WTC11 (cell line): Measurements from ENCODE around the gene DDO. TPM values are rescaled to one million over a fixed set of nuclear protein-coding genes. Genes with fewer than 3 reads are reported as not detected.

ENCODE experiments used
- ATAC-seq: fragments of 200-7000 bp; cut with Tn5 transposase; 2 replicates; pipeline ENCODE4 v1.10.0; 2021; ENCODE audit warnings: mild to moderate bottlenecking, moderate library complexity
- CTCF ChIA-PET: fragments of 300-600 bp; sonication (Branson Sonifier 250); formaldehyde crosslinking; loops from one replicate; lab custom pipeline; 2021; ENCODE audit warnings: antibody characterized with exemption; lab: Charles Lee
- POLR2A ChIA-PET: fragments of 350-600 bp; sonication (Branson Sonifier 250); formaldehyde crosslinking; loops from one replicate; lab custom pipeline; 2021; ENCODE audit warnings: antibody characterized with exemption; lab: Charles Lee
- DNase-seq: peaks from one replicate; pipeline ENCODE4 v3.0.0; 2021; ENCODE audit warnings: low spot score
- H3K27ac Mint-ChIP-seq: 2 replicates; pipeline ENCODE4 v1.8.0; 2021; ENCODE audit warnings: mixed read lengths
- H3K27me3 Mint-ChIP-seq: 2 replicates; pipeline ENCODE4 v1.8.0; 2021; ENCODE audit warnings: low read depth, mild to moderate bottlenecking, moderate library complexity, mixed read lengths
- H3K36me3 Mint-ChIP-seq: 2 replicates; pipeline ENCODE4 v1.8.0; 2021; ENCODE audit warnings: mixed read lengths
- H3K4me1 Mint-ChIP-seq: 2 replicates; pipeline ENCODE4 v1.8.0; 2022; ENCODE audit warnings: mixed read lengths
- H3K4me3 Mint-ChIP-seq: 2 replicates; pipeline ENCODE4 v1.8.0; 2021; ENCODE audit warnings: mild to moderate bottlenecking, moderate library complexity, mixed read lengths
- H3K9me3 Mint-ChIP-seq: 2 replicates; pipeline ENCODE4 v1.8.0; 2021; ENCODE audit warnings: mixed read lengths
- AFF4 ChIP-seq: sonication (generic); formaldehyde crosslinking; IDR thresholded peaks from 2 replicates; pipeline ENCODE4 v1.8.1; 2023; ENCODE audit warnings: mild to moderate bottlenecking, missing genetic modification reagents, borderline replicate concordance
- CREM ChIP-seq: sonication (generic); formaldehyde crosslinking; IDR thresholded peaks from 2 replicates; pipeline ENCODE4 v1.8.1; 2022; ENCODE audit warnings: mild to moderate bottlenecking, missing genetic modification reagents, moderate library complexity
- ESRRA ChIP-seq: sonication (generic); formaldehyde crosslinking; IDR thresholded peaks from 2 replicates; pipeline ENCODE4 v1.8.1; 2022; ENCODE audit warnings: mild to moderate bottlenecking, missing genetic modification reagents, borderline replicate concordance
- FOXK1 ChIP-seq: sonication (generic); formaldehyde crosslinking; IDR thresholded peaks from 2 replicates; pipeline ENCODE4 v1.8.0; 2022; ENCODE audit warnings: mild to moderate bottlenecking, moderate library complexity, missing genetic modification reagents
- GRHL2 ChIP-seq: fragments of 250-450 bp; sonication (Bioruptor Pico); IDR thresholded peaks from 2 replicates; pipeline ENCODE4 v1.8.0; 2022; ENCODE audit warnings: mild to moderate bottlenecking, moderate library complexity; ENCODE audit not compliant: insufficient replicate concordance, severe bottlenecking
- HMGA2 ChIP-seq: fragments of 250-450 bp; sonication (Bioruptor Pico); IDR thresholded peaks from 2 replicates; pipeline ENCODE4 v1.4.0; 2021; ENCODE audit warnings: mild to moderate bottlenecking, moderate library complexity
- IRF2 ChIP-seq: sonication (generic); formaldehyde crosslinking; IDR thresholded peaks from 2 replicates; pipeline ENCODE4 v1.8.0; 2022; ENCODE audit warnings: low read depth, missing genetic modification reagents, borderline replicate concordance
- NFATC4 ChIP-seq: fragments of 250-450 bp; sonication (Bioruptor Pico); IDR thresholded peaks from 2 replicates; pipeline ENCODE4 v1.9.0; 2021; ENCODE audit warnings: mild to moderate bottlenecking
- NR1H2 ChIP-seq: sonication (generic); formaldehyde crosslinking; IDR thresholded peaks from 2 replicates; pipeline ENCODE4 v1.9.0; 2021; ENCODE audit warnings: mild to moderate bottlenecking, moderate library complexity, missing genetic modification reagents
- NR2C2 ChIP-seq: sonication (generic); formaldehyde crosslinking; IDR thresholded peaks from 2 replicates; pipeline ENCODE4 v1.8.0; 2022; ENCODE audit warnings: mild to moderate bottlenecking, missing genetic modification reagents
- SOX15 ChIP-seq: fragments of 250-450 bp; sonication (Bioruptor Pico); IDR thresholded peaks from 2 replicates; pipeline ENCODE4 v1.9.0; 2021; ENCODE audit warnings: mild to moderate bottlenecking
- SP1 ChIP-seq: sonication (generic); formaldehyde crosslinking; conservative IDR thresholded peaks from 2 replicates; pipeline ENCODE4 v1.8.1; 2022; ENCODE audit warnings: missing genetic modification reagents
- TP53 ChIP-seq: sonication (generic); formaldehyde crosslinking; IDR thresholded peaks from 2 replicates; pipeline ENCODE4 v1.8.1; 2023; ENCODE audit warnings: mild to moderate bottlenecking, missing genetic modification reagents
- USF1 ChIP-seq: sonication (generic); formaldehyde crosslinking; IDR thresholded peaks from 2 replicates; pipeline ENCODE4 v1.8.0; 2022; ENCODE audit warnings: mild to moderate bottlenecking, missing genetic modification reagents
- ZNF121 ChIP-seq: sonication (generic); formaldehyde crosslinking; IDR thresholded peaks from 2 replicates; pipeline ENCODE4 v1.8.0; 2023; ENCODE audit warnings: missing genetic modification reagents
- ZNF232 ChIP-seq: sonication (generic); formaldehyde crosslinking; IDR thresholded peaks from 2 replicates; pipeline ENCODE4 v1.8.0; 2022; ENCODE audit warnings: mild to moderate bottlenecking, missing genetic modification reagents
- ZNF396 ChIP-seq: fragments of 250-450 bp; sonication (Bioruptor Pico); IDR thresholded peaks from 2 replicates; pipeline ENCODE4 v1.8.0; 2021; ENCODE audit warnings: mild to moderate bottlenecking, moderate library complexity, borderline replicate concordance
- ZNF416 ChIP-seq: fragments of 250-450 bp; sonication (Bioruptor Pico); IDR thresholded peaks from 2 replicates; pipeline ENCODE4 v1.9.0; 2021; ENCODE audit warnings: mild to moderate bottlenecking, inconsistent platforms
- ZNF423 ChIP-seq: fragments of 250-450 bp; sonication (Bioruptor Pico); IDR thresholded peaks from 2 replicates; pipeline ENCODE4 v2.1.2; 2022; ENCODE audit warnings: mild to moderate bottlenecking, moderate library complexity
- ZNF512 ChIP-seq: sonication (generic); formaldehyde crosslinking; IDR thresholded peaks from 2 replicates; pipeline ENCODE4 v1.8.1; 2022; ENCODE audit warnings: missing genetic modification reagents, borderline replicate concordance
- total RNA-seq: library from RNA; stranded (reverse); gene quantifications from 3 replicates; pipeline ENCODE4 v1.2.3, GENCODE V29; 2021
- TF ChIP-seq, protein P1 (sequence below): sonication (generic); formaldehyde crosslinking; IDR thresholded peaks from 2 replicates; pipeline ENCODE4 v1.8.0; 2022; ENCODE audit warnings: mild to moderate bottlenecking, missing genetic modification reagents
- TF ChIP-seq, protein P2 (sequence below): sonication (generic); formaldehyde crosslinking; conservative IDR thresholded peaks from 2 replicates; pipeline ENCODE4 v1.8.1; 2022; ENCODE audit warnings: mild to moderate bottlenecking, missing genetic modification reagents
- TF ChIP-seq, protein P3 (sequence below): sonication (generic); formaldehyde crosslinking; conservative IDR thresholded peaks from 2 replicates; pipeline ENCODE4 v1.8.1; 2023; ENCODE audit warnings: mild to moderate bottlenecking, low read depth, missing genetic modification reagents, moderate library complexity

Gene DDO
- total RNA-seq, 1 experiment from 2014 or later, result not detected

DNA sequence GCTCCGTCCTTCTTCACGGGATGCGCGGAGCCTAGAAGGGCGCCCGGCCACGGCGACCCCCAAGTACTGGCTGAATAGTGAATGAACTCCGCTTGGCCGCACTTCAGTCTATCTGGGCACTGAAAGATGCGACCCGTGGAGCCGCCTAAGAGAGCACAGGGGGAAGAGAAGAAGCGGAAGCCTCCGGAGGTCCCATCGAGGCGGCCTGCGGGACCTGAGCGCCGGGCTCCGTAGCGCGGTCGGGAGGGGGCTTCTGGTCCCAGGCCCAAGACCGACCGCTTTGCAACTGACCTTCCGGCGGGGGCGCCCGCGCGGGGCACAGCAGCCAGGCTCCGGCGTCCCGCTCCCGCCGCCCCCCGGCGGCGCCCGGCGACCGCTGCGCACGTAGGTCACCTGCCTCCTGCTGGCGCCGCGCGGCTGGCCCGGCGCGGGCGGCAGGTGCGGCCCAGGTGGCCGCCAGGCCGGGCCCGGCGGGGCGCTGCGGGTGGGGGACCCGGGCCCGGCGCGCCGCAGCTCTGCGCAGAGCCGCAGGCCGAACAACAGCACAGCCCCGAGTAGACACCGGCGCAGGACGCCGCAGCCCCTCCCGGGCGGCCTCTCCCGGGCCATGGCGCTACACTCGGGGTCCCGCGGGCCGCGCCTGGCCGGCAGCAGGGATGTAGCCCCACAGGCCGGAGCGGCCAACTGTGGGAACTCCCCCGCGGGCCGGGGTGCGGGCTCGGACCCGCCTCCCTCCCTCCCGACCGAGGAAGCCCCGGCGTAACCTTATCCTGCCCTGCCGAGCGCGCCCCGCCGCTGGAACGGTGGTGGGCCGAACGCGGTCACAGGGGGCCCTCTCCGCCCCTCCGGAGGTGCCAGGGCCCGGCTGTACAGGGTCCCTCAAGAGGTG, 57.5 kb downstream of the DDO start, which contains the start of gene METTL24 (continued):
- TF ChIP-seq, protein P1, sequence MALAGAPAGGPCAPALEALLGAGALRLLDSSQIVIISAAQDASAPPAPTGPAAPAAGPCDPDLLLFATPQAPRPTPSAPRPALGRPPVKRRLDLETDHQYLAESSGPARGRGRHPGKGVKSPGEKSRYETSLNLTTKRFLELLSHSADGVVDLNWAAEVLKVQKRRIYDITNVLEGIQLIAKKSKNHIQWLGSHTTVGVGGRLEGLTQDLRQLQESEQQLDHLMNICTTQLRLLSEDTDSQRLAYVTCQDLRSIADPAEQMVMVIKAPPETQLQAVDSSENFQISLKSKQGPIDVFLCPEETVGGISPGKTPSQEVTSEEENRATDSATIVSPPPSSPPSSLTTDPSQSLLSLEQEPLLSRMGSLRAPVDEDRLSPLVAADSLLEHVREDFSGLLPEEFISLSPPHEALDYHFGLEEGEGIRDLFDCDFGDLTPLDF, result no peak
- TF ChIP-seq ZNF512 (CRISPR knock-in tag) (no peak), ZNF121 (CRISPR knock-in tag) (peak; percentile 81), NR2C2 (CRISPR knock-in tag) (no peak), SOX15 (no peak), ESRRA (CRISPR knock-in tag) (no peak), ZNF232 (no peak), HMGA2 (CRISPR knock-in tag) (no peak), FOXK1 (CRISPR knock-in tag) (no peak), ZNF396 (CRISPR knock-in tag) (no peak)
- TF ChIP-seq, protein P2, sequence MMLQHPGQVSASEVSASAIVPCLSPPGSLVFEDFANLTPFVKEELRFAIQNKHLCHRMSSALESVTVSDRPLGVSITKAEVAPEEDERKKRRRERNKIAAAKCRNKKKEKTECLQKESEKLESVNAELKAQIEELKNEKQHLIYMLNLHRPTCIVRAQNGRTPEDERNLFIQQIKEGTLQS (CRISPR knock-in tag), result no peak

DNA sequence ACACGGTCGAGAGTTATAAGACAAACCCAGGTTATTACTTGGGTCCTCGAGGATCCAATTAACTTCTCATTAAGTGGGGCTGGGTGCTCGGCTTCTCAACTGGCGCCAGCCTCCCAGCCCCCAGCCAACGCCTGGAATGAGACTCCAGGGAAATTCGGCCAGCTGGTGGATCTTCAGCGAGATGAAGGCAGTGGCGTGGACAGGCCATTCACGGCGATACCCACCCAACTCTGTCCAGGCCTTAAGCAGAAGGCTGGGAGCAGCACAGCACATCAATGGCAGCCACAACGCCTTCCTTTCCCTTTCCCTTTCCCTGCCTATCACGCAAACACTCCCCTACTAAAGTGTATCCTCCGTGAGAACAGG, 58.1 kb downstream of the DDO start:
- Mint-ChIP-seq H3K27me3 (peaks cover 37% of the 10 kb centered on the region), H3K4me3 (peak overlapping the region; percentile 82), H3K36me3 (no peaks in the 10 kb centered on the region), H3K9me3 (peaks cover 7% of the 10 kb centered on the region), H3K27ac (no peak overlapping the region), H3K4me1 (peaks cover 60% of the 10 kb centered on the region)
- ATAC-seq (no peak), DNase-seq (no peak)
- TF ChIP-seq CREM (CRISPR knock-in tag) (no peak), TP53 (CRISPR knock-in tag) (no peak), IRF2 (no peak), AFF4 (CRISPR knock-in tag) (no peak), NR1H2 (CRISPR knock-in tag) (no peak), ZNF416 (no peak), GRHL2 (CRISPR knock-in tag) (no peak), SP1 (CRISPR knock-in tag) (no peak), NFATC4 (CRISPR knock-in tag) (no peak), USF1 (CRISPR knock-in tag) (no peak), ZNF423 (CRISPR knock-in tag) (no peak), ZNF396 (CRISPR knock-in tag) (no peak)
- TF ChIP-seq, protein P3, sequence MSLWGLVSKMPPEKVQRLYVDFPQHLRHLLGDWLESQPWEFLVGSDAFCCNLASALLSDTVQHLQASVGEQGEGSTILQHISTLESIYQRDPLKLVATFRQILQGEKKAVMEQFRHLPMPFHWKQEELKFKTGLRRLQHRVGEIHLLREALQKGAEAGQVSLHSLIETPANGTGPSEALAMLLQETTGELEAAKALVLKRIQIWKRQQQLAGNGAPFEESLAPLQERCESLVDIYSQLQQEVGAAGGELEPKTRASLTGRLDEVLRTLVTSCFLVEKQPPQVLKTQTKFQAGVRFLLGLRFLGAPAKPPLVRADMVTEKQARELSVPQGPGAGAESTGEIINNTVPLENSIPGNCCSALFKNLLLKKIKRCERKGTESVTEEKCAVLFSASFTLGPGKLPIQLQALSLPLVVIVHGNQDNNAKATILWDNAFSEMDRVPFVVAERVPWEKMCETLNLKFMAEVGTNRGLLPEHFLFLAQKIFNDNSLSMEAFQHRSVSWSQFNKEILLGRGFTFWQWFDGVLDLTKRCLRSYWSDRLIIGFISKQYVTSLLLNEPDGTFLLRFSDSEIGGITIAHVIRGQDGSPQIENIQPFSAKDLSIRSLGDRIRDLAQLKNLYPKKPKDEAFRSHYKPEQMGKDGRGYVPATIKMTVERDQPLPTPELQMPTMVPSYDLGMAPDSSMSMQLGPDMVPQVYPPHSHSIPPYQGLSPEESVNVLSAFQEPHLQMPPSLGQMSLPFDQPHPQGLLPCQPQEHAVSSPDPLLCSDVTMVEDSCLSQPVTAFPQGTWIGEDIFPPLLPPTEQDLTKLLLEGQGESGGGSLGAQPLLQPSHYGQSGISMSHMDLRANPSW (CRISPR knock-in tag), result no peak
- POLR2A ChIA-PET, result no interaction called here
- CTCF ChIA-PET, result interaction anchor here (6.3 kb wide), 1 partner anchor 16 kb away, joined by 47 read pairs; no protein-coding TSS in a partner anchor
